ENCODE results near the gene LKAAEAR1.

- no peak for TF ChIP-seq CTCF (IDR thresholded peaks at IDR 0.05)
- TF ChIP-seq POLR2A (IDR thresholded peaks at IDR 0.05), result no peak
- TF ChIP-seq POLR2AphosphoS5 (IDR thresholded peaks at IDR 0.05), result no peak
These were observed 8.6 kb downstream of the LKAAEAR1 start for GRCh38 chr20:64075556-64075955.
